GM19099 (cell line): ENCODE data around the gene FARS2.

Experiments used
- POLR2A ChIP-seq: IDR thresholded peaks from 3 replicates; pipeline ENCODE4 v1.6.1; 2011; ENCODE audit warnings: low read depth; ENCODE audit not compliant: insufficient read length; ENCODE audit errors: extremely low read depth

FARS2 gene

GRCh38 chr6:5663259-5663658 is 401.9 kb downstream of the FARS2 start:
- TF ChIP-seq POLR2A = no peak

DNA sequence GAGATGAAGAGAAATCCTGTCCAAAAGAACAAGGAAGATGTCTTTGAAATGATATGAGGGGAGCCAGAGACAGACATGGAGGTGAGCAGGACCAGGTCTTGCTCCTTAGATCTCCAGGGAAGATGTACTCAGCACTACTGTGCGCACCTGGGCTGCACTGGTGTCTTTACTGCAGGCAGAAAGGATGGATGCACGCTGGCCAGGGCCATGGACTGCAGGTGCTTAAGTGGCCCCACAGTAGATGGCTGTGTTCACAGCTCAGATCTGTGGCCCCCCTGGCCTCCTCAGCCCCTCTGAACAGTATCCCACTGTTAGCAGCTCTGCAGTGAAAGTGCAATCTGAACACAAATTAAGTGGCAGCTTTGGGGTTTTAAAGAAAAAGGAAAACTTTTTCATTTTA is 402.4 kb downstream of the FARS2 start:
- TF ChIP-seq POLR2A = no peak

DNA sequence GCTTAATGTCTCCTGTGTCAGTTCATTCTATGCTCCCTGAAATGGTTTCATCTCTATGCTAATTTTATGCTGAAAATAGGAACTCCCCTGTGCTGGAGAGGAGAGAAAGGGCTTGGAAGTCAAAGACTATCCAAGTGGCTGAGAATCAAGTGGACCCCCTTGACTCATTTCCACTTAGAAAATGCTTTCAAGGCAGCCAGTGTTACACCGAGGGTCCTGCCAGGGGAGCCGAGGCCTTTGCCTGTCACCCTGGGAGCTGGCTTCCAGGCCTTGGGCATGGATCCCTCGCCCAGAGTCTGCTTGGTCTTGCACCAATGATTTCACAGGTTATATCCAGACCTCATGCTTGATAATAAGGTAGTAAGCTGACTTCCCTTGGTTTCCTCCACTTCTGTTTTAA is 402.8 kb downstream of the FARS2 start:
- TF ChIP-seq POLR2A = no peak

DNA sequence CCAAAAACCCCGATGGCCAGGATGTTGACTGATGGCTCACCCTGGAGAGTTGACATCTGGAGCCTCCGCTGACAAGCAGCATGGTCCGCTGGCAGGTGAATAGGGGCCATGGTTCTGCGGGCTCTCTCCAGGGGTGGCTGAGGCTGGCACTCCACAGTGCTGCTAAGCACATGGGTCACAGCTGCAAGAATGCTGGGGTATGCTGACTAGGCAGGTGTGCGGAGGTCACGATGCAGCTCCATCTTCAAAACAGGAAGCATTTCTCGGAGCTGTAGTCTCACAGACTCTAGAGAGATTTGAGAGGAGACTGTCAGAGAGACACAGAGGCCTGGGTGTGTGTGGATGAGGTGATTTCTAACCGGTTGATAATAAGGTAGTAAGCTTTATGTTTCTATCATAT is 403.9 kb downstream of the FARS2 start:
- TF ChIP-seq POLR2A = no peak

DNA sequence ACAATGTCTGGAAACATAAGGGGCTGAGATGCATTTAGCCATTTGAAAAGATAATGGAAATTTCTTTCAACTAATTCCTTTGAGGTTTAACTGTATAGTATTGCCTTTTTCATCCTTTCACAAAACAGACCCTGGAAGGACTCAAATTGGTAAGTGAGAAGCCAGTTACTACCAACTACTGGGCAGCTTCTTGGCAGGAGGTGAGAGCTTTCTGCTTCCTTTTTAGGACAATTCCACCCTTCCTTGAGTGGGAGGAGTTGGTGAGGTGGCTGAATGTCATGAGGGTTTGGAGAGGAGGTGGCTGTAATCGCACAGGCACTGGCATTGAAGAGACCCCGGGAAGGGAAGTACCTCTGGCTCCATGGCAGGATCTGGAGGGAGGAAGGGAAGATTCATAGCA is 404.4 kb downstream of the FARS2 start:
- no peak for TF ChIP-seq POLR2A

DNA sequence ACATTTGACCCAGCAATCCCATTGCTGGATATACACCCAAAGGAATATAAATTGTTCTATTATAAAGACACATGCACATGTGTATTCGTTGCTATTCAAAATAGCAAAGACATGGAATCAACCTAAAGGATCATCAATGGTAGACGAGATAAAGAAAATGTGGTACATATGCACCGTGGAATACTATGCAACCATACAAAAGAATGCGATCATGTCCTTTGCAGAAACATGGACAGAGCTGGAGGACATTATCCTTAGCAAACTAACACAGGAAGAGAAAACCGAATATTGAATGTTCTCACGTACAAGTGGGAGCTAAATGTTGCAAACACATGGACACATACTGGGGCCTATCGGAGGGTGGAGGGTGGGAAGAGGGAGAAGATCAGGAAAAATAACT is 405.4 kb downstream of the FARS2 start:
- no peak for TF ChIP-seq POLR2A

GRCh38 chr6:5667737-5668136 is 406.4 kb downstream of the FARS2 start:
- TF ChIP-seq POLR2A = no peak

- no peak for TF ChIP-seq POLR2A
These were observed 409.1 kb downstream of the FARS2 start for GRCh38 chr6:5670381-5670780.

- TF ChIP-seq POLR2A = no peak
These were observed 409.7 kb downstream of the FARS2 start for GRCh38 chr6:5670811-5671561.

- TF ChIP-seq POLR2A = no peak
These were observed 410.6 kb downstream of the FARS2 start for GRCh38 chr6:5671601-5672559.

GRCh38 chr6:5672581-5673011 is 411.3 kb downstream of the FARS2 start:
- no peak for TF ChIP-seq POLR2A

GRCh38 chr6:5673019-5673790 is 411.9 kb downstream of the FARS2 start:
- no peak for TF ChIP-seq POLR2A

DNA sequence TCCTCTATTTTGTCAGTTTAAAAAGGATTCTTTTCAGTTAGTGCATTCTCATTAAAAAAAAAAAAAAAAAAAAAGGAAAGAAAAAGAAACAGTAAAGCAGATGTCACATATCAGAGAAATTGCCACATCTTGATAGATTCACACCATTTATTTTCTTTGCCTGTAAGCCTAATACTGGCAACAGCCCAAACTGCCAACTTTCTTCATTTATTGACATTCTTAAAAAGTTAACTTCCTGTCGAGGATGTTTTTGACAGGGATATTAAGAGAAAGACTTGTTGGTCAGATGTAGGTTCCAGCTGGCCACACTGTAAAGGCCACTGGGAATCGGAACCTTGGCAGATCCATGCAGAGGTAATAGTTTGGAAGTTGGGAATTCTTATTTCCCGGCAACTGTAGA is 412.8 kb downstream of the FARS2 start:
- no peak for TF ChIP-seq POLR2A

- TF ChIP-seq POLR2A = no peak
These were observed 413.4 kb downstream of the FARS2 start for GRCh38 chr6:5674721-5675120.

DNA sequence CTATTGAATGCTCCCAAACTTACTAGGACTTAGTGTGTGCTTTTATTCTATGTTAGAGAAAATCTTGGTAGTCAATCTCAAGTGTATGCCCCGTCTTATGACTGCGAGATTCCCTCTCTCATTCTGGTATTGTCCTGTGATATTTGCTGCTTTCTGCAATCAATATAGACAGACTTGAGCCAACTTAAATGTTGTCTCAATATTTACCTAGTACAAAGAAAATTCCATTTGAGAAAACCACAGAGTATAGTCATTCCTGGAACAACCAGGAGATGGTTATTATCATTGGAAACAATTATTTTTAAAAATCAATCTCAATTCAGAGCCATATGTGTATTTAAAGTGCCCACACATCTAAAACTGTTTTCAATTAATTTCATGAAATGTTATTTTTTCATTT is 415.4 kb downstream of the FARS2 start:
- TF ChIP-seq POLR2A = no peak
